Keratinocyte (primary cell): ENCODE results near the gene ZNF205.

Experiments used
- CTCF ChIP-seq, 3 experiments: IDR thresholded peaks in 1 of 3; conservative IDR thresholded peaks in 1 of 3; optimal IDR thresholded peaks in 1 of 3; 2 replicates in 2 of 3; 3 replicates in 1 of 3; pipeline versions ENCODE3 to v1.5.1; 2011; ENCODE audit warnings: low read length in 3 of 3, mild to moderate bottlenecking in 3 of 3, moderate library complexity in 2 of 3, control low read depth in 1 of 3, inconsistent platforms in 1 of 3; ENCODE audit not compliant: insufficient read depth in 2 of 3; ENCODE audit errors: extremely low read depth in 1 of 3
- EZH2 ChIP-seq: IDR thresholded peaks from one replicate; pipeline ENCODE4 v1.6.1; 2012; ENCODE audit warnings: inconsistent platforms, mild to moderate bottlenecking, low read length, moderate library complexity

GRCh38 chr16:3138823-3139426 lies 26.5 kb downstream of the ZNF205 start:
- no peak for TF ChIP-seq CTCF (optimal IDR thresholded peaks at IDR 0.05 in 1 of 3, IDR thresholded peaks at IDR 0.05 in 1 of 3, conservative IDR thresholded peaks at IDR 0.05 in 1 of 3; ENCODE audit: extremely low read depth in 1 of 3, insufficient read depth in 2 of 3, low read length in 3 of 3)
- no peak for TF ChIP-seq EZH2
